Left lobe of liver (tissue), 2 donors: ENCODE data around the gene SRMS. TPM values are rescaled to one million over a fixed set of nuclear protein-coding genes. Genes with fewer than 3 reads are reported as not detected.

Experiments used
- ATAC-seq: fragments of 200-7000 bp; cut with Tn5 transposase; one replicate; pipeline ENCODE4 v1.9.1; 2020; ENCODE audit warnings: mild to moderate bottlenecking, moderate library complexity
- DNase-seq: peaks from one replicate; pipeline ENCODE4 v3.0.0-alpha.2; 2020; ENCODE audit warnings: low spot score
- total RNA-seq: library from RNA; stranded (reverse); gene quantifications from one replicate; pipeline ENCODE4 v1.2.1, GENCODE V29; 2021
- donor health status: DM: no; HTN: no; CAD: no; lungs with moderate emphysema.
- donor health status: DM: no; HTN: yes; CAD: no.

Gene SRMS
- total RNA-seq, 1 donor from 2014 or later: not detected

DNA sequence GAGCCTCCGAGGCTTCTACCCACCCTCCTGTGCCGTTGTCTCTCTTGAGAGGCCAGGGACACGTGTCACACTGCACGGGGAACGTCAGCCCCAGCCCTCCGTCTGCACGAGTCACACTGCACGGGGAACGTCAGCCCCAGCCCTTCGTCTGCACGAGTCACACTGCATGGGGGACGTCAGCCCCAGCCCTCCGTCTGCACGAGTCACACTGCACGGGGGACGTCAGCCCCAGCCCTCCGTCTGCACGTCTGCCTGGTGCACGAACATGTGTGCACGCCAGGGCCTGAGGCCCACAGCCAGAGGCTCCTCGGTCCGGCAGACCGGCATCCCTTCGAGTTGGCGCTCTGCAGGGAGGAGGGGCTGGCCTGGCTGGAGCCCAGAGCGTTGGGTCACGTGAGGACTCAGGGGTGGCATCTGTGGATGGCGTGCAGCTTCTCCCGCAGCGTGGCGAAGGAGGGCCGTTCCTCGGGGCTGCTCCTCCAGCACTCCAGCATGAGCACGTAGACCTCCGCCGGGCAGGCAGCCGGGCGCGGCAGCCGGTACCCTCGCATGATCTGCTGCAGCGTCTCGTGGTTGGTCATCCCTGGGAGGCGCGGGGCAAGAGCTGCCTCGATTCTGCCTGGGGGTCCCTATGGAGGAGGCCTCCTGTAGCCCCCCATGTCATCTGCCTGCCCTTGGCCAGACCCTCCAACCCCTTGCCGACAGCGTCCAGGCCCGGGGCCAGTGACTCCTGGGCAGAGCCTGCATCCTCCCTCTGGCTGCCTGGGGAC lies 6.9 kb downstream of the SRMS start:
- ATAC-seq (no peak), DNase-seq (no peak)

GRCh38 chr20:63539441-63540370 lies 7.8 kb downstream of the SRMS start:
- DNase-seq (no peak), ATAC-seq (no peak)

DNA sequence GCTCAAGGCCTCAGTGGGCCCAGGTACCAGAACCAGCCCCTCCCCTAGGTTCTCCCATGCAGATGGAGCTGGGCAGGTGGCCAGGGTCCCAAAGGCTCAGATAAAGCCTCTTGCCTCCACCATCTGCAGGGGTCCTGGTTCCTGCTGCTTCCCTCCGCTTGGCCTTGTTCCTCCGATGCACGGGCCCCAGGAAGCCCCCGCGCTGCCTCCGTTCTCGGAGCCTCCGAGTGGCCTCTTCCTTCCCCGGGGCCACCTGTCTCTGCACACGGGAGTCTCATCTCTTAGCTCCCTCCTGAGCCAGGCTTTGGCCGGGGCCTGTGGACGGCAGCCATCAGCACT lies 8.5 kb downstream of the SRMS start:
- ATAC-seq (no peak), DNase-seq (no peak)

- ATAC-seq (peak; percentile 15), DNase-seq (no peak)
These were observed 9.1 kb downstream of the SRMS start for GRCh38 chr20:63538204-63539091.

- ATAC-seq: peak; percentile 78
- peak; percentile 97 for DNase-seq
These were observed 9.9 kb downstream of the SRMS start for GRCh38 chr20:63537525-63538203.

DNA sequence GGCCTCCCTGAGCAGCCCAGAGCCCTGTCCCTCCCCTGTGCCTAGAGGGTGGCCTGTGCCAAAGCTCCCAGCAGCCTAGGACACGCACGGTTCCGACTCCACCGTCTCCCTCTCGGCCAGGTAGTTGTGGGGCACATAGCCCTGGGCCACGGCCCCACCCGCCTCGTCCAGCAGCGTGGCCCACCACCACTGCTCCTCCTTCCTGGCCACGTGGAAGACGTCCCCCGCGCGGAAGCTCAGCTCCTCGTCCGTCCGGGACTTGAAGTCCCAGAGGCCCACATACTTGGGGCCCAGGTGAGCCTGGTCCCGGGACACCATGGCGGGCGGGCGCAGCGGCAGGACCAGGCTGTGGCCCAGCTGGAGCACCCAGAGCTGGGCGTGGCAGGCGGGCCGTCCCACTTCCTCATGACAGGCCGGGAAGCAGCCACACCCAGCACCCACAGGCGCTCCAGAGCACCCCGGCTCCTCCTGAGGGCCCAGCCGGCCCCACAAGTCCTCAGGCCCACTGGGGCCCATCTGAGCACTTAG lies 10.5 kb downstream of the SRMS start, which contains the start of gene PTK6:
PTK6 (minus strand) TSS at position 380 of the 528 bp plus-strand sequence; CDS start at position 318, 62 bp downstream.
- ATAC-seq (peak; percentile 35), DNase-seq (peak; percentile 73)

- no peak for ATAC-seq
- DNase-seq: no peak
These were observed 11.1 kb downstream of the SRMS start for GRCh38 chr20:63536241-63536977.

DNA sequence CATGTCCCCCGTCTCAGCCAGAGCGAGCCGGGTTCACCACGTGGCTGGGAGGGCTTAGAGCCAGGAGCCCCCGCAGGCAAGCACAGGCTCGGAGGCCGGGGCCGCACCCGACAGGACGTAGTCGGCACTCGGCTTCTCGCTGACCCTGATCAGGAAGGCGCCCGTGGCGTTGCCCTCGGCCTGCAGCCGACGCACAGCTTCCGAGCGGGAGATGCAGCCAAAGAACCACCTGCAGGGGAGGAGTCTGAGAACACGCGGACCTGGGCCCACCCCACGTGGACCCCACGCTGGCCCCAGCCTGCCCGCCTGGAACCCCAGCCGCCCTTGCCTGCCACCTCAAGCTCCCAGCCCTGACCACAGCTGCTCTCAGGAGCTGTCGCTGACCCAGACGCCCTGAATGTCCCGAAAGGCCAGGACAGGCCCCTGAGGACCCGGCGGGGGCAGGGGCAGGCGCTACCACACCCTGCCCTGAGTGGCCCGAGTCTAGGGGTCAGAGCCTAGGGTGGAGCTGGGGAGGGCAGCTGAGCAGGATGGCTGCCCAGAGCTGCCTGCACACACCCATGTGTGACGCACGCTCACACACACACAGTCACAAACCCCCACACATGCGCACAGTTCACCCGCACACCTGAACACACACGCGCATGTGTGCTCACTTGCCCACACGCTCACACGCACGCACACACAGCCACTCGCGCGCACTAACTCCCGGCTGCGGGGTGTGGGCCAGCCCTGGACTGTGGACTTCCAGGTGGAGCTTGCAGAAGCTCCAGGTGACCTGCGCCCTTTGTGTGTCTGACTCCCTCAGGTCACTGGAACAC lies 12.5 kb downstream of the SRMS start:
- ATAC-seq: peak; percentile 63
- DNase-seq: peak; percentile 90

DNA sequence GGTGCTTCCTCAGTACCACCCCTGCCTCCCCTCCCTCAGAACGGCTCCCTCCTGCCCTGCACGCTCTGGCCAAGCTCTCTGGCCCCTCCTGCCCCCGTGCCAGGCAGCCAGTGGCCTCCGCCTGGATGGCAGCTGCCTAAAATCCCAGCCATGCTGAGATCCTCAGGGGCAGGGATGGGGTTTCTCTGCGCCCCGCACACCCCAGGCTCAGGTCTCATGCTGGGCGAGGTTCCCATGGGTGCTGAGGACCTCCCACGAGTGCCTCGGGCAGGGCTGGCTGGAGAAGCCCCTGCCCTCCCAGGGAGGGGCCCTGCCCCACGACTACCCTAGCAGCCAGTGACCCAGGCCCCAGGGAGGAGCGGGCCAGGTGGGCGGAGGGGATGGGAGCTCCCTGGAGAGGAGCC lies 13.1 kb downstream of the SRMS start:
- no peak for ATAC-seq

DNA sequence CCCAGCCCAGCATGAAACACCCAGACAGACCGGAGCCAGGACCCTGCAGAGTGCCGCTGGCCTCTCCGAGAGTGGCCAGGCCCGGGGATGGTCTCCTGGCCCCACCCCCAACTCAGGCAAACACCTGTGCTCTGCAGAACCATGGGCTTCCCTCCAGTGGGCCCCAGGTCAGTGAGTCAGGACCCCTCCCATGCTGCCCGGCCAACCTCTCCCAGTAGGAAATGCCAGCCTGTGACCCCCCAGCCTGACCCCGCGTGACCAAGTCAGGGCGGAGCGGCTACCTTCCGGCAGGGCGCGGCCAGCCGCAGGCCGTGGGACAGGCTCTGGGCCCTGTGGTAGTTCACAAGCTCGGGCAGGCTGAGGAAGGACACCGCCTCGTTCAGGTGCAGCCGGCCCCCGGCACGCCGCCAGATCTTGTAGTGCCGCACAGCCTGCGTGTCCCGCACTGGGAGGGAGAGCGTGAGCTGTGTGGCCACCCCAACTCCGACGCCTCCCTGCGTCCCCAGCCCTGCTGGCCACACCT lies 13.6 kb downstream of the SRMS start:
- ATAC-seq (no peak), DNase-seq (no peak)

More for the DNA sequence above, 13.1 kb downstream of the SRMS start:
- no peak for DNase-seq

GRCh38 chr20:63533388-63533787 lies 14.2 kb downstream of the SRMS start:
- DNase-seq (no peak), ATAC-seq (no peak)

- ATAC-seq: no peak
- no peak for DNase-seq
These were observed 15.0 kb downstream of the SRMS start for GRCh38 chr20:63532449-63532971.

DNA sequence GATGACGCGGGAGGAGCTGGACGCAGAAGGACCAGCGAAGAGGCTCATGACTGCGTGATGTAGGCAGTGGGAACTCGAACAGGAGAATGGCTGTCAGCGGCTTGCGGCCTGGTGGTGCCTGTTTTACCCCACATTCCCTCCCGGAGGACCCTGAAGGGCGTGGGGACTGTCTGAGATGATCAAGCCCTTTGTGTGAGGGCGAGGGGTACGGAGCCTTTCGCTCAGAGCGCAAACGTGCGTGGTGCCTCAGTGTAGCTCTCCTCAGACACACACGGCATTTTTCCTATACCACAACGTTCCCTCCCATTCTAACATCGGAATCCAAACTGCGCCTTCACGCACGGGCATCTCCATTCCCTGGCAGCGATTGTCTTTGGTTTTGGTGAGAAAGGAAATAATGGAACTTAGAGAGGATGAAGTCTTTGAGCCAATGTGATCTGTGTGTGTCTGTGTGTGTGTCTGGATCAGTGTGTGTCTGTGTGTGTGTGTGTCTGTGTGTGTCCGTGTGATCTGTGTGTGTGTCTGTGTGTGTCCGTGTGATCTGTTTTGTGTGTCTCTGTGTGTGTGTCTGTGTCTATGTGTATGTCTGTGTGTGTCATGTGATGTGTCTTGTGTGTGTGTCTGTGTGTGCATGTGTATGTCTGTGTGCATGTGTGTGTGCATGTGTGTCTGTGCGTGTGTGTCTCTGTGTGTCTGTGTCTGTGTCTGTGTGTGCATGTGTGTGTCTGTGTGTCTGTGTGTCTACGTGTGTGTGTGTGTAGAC lies 15.7 kb downstream of the SRMS start:
- DNase-seq (no peak), ATAC-seq (no peak)

DNA sequence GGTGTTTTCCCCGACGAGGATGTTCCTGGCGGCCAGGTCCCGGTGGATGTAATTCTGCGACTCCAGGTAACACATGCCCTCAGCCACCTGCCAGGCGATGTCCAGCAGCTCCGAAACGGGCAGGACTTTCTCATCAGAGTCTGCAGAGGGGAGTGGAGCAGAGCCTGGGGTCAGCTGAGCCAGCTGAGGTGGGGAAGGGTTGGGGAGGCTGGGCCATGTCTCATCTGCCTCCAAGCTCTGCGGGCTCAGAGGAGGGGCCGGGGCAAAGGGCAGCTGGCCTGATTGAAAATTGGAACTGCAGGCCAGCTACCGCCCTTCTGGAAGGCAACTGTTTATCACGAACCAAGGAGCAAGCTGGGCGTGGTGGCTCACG lies 16.8 kb downstream of the SRMS start:
- DNase-seq: no peak

DNA sequence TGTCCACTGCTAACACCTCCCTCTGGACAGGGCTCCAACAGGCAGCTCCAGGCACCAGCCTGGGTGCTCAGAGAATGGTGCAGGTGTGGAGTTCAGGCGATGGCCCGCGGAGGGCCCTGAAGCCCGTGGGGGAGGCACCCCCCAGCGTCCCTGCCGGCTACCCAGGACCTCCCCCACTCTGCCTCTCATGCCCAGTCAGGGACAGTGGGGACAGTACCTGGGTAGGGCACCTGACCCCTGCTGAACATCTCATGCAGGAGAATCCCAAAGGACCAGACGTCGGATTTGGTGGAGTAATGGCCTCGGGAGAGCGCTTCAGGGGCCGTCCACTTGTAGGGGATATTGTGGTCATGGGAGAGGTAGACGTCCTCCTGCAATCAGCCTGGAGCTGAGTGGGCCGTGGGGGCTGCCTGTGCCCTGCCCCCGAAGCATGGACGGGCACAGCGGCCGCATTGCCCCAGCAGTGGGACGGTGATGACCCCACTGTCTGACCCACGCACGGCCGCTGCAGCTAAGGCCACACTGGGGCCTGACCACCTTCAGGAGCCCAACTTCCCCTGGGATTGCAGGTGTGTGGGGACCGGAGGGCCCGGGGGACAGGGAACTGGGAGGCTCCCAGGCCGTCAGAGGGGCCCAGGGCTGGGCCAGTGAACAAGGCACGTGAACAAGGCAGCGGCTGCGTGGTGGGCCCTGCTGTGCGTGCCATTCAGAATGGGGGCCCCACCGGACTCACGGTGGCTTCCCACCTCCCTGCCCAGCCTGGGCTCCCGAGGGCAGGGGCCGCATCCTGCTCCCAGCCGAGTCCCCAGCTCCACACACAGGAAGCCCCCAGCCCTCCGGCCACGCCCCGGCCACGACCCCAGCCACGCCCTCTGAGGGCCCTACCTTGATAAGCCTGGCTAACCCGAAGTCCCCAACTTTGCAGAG lies 17.4 kb downstream of the SRMS start:
- DNase-seq (no peak), ATAC-seq (no peak)

More for the DNA sequence above, 16.8 kb downstream of the SRMS start:
- ATAC-seq: peak; percentile 2

GRCh38 chr20:63529180-63529860 lies 18.2 kb downstream of the SRMS start:
- ATAC-seq: no peak
- DNase-seq: no peak
